HS-27A (cell line): ENCODE measurements around the gene CABLES2.

Experiments used
- DNase-seq: peaks from one replicate; pipeline ENCODE4 v3.0.0-alpha.2; 2012; ENCODE audit warnings: low read depth, missing footprints

Gene CABLES2

GRCh38 chr20:62405108-62405980, 1.7 kb downstream of the CABLES2 start:
- no peak for DNase-seq

- DNase-seq: no peak
Observed at GRCh38 chr20:62404761-62405107, 2.4 kb downstream of the CABLES2 start.

- DNase-seq: no peak
Observed at GRCh38 chr20:62404112-62404665, 2.9 kb downstream of the CABLES2 start.

- no peak for DNase-seq
Observed at GRCh38 chr20:62403331-62403730, 3.8 kb downstream of the CABLES2 start.

- DNase-seq: no peak
Observed at GRCh38 chr20:62402456-62403150, 4.5 kb downstream of the CABLES2 start.

- no peak for DNase-seq
Observed at GRCh38 chr20:62401331-62401779, 5.7 kb downstream of the CABLES2 start.

- no peak for DNase-seq
Observed at GRCh38 chr20:62400541-62400940, 6.5 kb downstream of the CABLES2 start.

- DNase-seq: no peak
Observed at GRCh38 chr20:62400021-62400420, 7.1 kb downstream of the CABLES2 start.

- DNase-seq: no peak
Observed at GRCh38 chr20:62398120-62398821, 8.8 kb downstream of the CABLES2 start.

GRCh38 chr20:62396367-62397239, 10.5 kb downstream of the CABLES2 start:
- no peak for DNase-seq

GRCh38 chr20:62395311-62396242, 11.5 kb downstream of the CABLES2 start:
- DNase-seq: no peak

- DNase-seq: no peak
Observed at GRCh38 chr20:62394248-62395245, 12.5 kb downstream of the CABLES2 start.

- no peak for DNase-seq
Observed at GRCh38 chr20:62393830-62394229, 13.3 kb downstream of the CABLES2 start.

GRCh38 chr20:62393335-62393665, 13.8 kb downstream of the CABLES2 start:
- DNase-seq: no peak

- no peak for DNase-seq
Observed at GRCh38 chr20:62392621-62393334, 14.3 kb downstream of the CABLES2 start.

- DNase-seq: no peak
Observed at GRCh38 chr20:62392077-62392418, 15.0 kb downstream of the CABLES2 start.

GRCh38 chr20:62391165-62392076, 15.7 kb downstream of the CABLES2 start:
- DNase-seq: no peak
